Activated naive CD4-positive, alpha-beta T cell treated with anti-CD3 and anti-CD28 coated beads, Interleukin-2, amount 50 U/mL, for 24 hours (primary cell): ENCODE data around the gene SMIM10L1.

Source experiments
- H3K27ac Mint-ChIP-seq: one replicate; pipeline ENCODE4 v1.8.0; 2021; ENCODE audit warnings: mild to moderate bottlenecking, mixed read lengths
- H3K27me3 Mint-ChIP-seq: one replicate; pipeline ENCODE4 v1.8.0; 2021; ENCODE audit warnings: mixed read lengths
- H3K36me3 Mint-ChIP-seq: one replicate; pipeline ENCODE4 v1.8.0; 2021; ENCODE audit warnings: mixed read lengths
- H3K4me1 Mint-ChIP-seq: one replicate; pipeline ENCODE4 v1.8.0; 2021; ENCODE audit warnings: mixed read lengths
- H3K4me3 Mint-ChIP-seq: one replicate; pipeline ENCODE4 v1.8.0; 2021; ENCODE audit warnings: mild to moderate bottlenecking, mixed read lengths
- H3K9me3 Mint-ChIP-seq: one replicate; pipeline ENCODE4 v1.8.0; 2021; ENCODE audit warnings: mixed read lengths

The SMIM10L1 gene

DNA sequence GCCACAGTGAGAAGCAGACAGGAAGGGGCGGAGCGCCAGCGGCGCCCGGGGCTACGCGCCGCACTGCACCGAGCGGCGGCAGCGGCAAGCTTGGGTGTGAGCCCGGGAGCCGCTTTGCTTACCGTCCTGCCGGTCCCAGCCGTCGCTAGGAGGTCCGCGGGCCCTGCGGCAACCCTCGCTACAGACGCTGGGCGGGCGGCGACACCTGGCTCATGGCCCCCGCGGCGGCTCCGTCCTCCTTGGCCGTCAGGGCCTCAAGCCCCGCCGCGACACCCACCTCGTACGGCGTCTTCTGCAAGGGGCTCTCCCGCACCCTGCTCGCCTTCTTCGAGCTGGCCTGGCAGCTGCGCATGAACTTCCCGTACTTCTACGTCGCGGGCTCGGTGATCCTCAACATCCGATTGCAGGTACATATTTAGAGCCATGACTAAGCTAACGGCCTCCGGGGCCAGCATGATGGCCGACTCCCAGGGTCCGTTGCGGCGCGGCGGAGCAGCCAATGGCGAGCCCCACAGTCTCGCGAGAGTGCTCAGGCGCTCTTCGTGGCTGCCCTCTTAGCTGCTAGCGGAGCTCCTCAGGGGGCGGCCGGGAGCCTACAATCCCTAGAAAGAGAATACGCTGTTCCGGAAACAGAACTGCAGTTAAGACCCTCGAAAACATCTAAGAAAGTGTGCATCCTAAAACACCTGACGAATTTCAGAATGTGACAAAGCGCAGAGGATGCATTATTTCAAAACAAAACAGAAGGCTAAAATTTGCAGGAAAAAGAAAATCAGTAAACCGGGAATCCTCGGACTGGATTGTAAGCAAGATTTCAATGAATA lies at the start of gene SMIM10L1:
Gene SMIM10L1, plus strand, starts transcription at position 50 of the 824 bp plus-strand sequence. Its CDS starts 163 bp downstream, at position 213.
- Mint-ChIP-seq H3K4me1 (peaks cover 84% of the 10 kb centered on the region), H3K36me3 (peaks cover 31% of the 10 kb centered on the region), H3K4me3 (peak within 1 kb of the TSS; percentile 98)

DNA sequence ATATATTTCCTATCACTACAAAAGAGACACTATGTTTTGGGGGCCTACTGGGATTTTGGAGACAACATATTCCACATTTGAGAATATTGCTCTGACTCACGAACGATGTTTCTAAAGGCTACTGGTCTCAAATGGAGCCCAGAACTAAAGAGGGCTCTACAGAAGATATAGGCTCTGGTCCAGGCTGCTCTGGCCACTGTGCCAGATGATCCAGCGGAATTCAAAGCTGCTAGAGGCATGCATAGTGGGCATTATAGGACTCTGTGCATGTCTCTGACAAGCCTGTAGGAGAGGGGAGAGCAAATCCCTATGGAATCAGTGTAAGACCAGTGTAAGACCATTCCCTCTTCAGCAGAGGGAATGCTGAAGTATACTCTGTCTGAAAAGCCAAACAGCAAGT lies 40.6 kb upstream of the SMIM10L1 start:
- Mint-ChIP-seq H3K4me1 (peaks cover 29% of the 10 kb centered on the region), H3K36me3 (peaks cover 17% of the 10 kb centered on the region)

More for the DNA sequence above, at the start of gene SMIM10L1:
- Mint-ChIP-seq H3K27me3 (no peaks in the 10 kb centered on the region), H3K9me3 (no peaks in the 10 kb centered on the region), H3K27ac (peak within 1 kb of the TSS; percentile 100)

DNA sequence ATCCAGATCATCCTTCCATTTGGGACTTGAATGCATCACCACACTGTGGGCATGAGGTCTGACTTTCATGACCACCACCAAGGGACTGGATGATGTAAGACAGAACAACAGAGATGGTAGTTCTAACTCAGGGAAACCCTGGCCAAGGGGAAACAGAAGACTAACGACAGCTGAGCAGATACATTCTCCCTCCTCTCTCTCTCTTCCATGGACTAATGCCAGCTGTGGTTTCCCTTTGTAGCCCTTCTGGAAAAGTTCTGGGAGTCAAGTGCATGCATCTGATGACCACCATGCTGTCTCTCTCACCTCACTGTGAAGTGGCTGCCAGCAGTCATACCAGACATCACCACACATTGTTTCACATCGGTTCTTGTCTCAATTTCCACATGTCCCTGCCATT lies 40.0 kb upstream of the SMIM10L1 start:
- H3K36me3 Mint-ChIP-seq = peaks cover 17% of the 10 kb centered on the region
- H3K4me1 Mint-ChIP-seq = peaks cover 33% of the 10 kb centered on the region
- no peaks in the 10 kb centered on the region for H3K27me3 Mint-ChIP-seq
- H3K9me3 Mint-ChIP-seq = no peaks in the 10 kb centered on the region
- H3K27ac Mint-ChIP-seq = no peak overlapping the region
- H3K4me3 Mint-ChIP-seq = no peak overlapping the region

More for the DNA sequence above, 40.6 kb upstream of the SMIM10L1 start:
- H3K4me3 Mint-ChIP-seq = no peak overlapping the region
- no peaks in the 10 kb centered on the region for H3K27me3 Mint-ChIP-seq
- H3K9me3 Mint-ChIP-seq = no peaks in the 10 kb centered on the region
- no peak overlapping the region for H3K27ac Mint-ChIP-seq

DNA sequence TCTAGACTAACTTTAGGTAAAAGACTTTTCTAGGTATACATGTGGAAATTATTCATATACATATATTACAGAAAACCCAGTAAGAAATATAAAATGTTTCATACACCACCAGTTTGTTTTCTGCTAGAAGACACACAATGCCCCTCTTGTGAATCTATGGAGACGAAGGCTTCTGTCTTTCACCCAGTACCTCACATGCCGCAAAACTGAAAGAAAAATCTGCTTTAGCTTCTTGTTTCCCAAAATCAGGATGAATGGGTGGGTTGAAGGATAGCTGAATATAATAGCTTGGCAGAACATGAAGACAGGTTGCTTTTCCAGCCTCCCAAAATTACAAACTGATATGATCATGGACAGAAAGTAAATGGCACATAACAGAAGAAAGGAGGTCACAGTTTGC lies 37.8 kb upstream of the SMIM10L1 start:
- Mint-ChIP-seq H3K36me3 (peaks cover 10% of the 10 kb centered on the region), H3K27me3 (no peaks in the 10 kb centered on the region), H3K4me3 (peak overlapping the region; percentile 11), H3K9me3 (no peaks in the 10 kb centered on the region), H3K27ac (no peak overlapping the region), H3K4me1 (peaks cover 47% of the 10 kb centered on the region)

DNA sequence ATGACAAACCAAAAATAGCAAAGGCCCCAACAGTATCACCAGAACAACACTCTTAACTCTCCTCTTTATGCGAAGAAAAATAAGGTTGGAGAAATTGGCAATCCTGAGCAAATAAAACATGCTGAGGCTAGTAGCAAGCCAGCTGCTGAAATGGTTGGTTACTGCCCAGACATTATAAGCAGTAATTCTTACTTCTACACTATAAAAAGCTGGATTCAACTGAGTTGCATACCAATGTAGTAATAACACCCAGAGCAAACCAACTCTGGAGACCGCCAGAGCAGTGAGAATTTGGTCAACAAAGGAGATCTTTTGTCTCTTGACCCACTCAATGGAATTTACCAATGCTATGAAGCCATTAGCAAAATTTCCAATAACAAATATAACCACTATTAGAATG lies 37.2 kb upstream of the SMIM10L1 start:
- Mint-ChIP-seq H3K9me3 (no peaks in the 10 kb centered on the region), H3K27me3 (no peaks in the 10 kb centered on the region), H3K4me3 (no peak overlapping the region), H3K4me1 (peaks cover 47% of the 10 kb centered on the region), H3K27ac (no peak overlapping the region), H3K36me3 (peaks cover 10% of the 10 kb centered on the region)

DNA sequence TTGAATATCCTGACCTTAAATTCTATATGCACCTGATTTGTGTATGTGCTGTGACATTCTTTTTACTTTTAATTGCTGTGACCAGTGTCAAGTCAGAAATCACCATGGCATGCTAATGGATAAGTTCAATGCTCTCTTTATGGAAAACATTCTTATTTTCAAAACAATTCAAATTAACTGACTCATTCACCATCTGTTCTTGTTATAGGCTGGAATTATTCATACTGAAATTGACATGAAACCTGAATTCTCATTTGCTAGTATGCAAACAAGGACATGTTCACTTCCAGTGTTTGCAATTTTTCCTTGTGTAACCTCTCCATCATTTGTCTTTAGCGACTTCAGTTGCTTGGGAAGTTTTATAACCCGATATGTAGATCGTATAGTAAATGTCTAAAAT lies 36.7 kb upstream of the SMIM10L1 start, which contains the start of gene TAS2R30:
Gene TAS2R30, minus strand, starts transcription at position 340 of the 400 bp plus-strand sequence. CDS start 400 bp downstream, outside the sequence.
- peaks cover 51% of the 10 kb centered on the region for H3K4me1 Mint-ChIP-seq
- peak within 1 kb of the TSS; percentile 10 for H3K27ac Mint-ChIP-seq

DNA sequence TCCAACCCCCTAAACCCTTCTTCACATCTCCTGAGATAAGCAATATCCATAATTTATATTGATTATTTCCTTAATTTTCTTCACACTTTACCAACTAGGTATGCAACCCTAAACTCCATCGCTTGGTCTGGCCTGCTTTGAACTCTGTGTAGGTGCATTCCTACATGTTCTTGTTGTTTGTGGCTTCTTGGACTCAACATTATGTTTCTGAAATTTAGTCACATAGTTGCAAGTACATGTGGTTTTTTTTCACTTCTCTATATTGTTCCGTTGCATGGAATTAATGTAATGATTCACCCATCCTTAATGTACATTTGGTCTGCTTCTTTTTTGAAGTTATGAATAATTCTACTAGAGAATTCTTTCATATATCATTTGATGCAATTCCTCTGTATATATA lies 34.9 kb upstream of the SMIM10L1 start:
- H3K27me3 Mint-ChIP-seq = no peaks in the 10 kb centered on the region
- no peaks in the 10 kb centered on the region for H3K9me3 Mint-ChIP-seq
- H3K4me1 Mint-ChIP-seq = peaks cover 60% of the 10 kb centered on the region
- H3K36me3 Mint-ChIP-seq = peaks cover 22% of the 10 kb centered on the region
- H3K4me3 Mint-ChIP-seq = no peak overlapping the region
- H3K27ac Mint-ChIP-seq = no peak overlapping the region

More for the DNA sequence above, 36.7 kb upstream of the SMIM10L1 start, which contains the start of gene TAS2R30:
- Mint-ChIP-seq H3K36me3 (peaks cover 12% of the 10 kb centered on the region), H3K4me3 (peak within 1 kb of the TSS; percentile 11), H3K27me3 (no peaks in the 10 kb centered on the region), H3K9me3 (no peaks in the 10 kb centered on the region)

DNA sequence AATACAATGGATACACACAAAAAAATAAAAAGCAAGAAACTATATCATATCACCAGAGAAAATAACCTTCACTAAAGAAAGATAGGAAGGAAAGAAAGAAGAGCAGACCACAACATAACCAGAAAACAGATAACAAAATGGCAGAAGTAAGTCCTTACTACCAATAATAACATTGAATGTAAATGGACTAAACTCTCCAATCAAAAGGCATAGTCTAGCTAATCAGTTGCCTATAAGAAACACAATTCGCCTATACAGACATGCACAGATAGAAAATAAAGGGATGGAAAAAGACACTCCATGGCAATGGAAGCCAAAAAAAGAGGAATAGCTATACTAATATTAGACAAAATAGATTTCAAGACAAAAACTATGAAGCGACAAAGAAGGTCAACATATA lies 27.6 kb upstream of the SMIM10L1 start:
- Mint-ChIP-seq H3K4me1 (peaks cover 61% of the 10 kb centered on the region), H3K27ac (no peak overlapping the region), H3K9me3 (peaks cover 16% of the 10 kb centered on the region), H3K27me3 (no peaks in the 10 kb centered on the region), H3K4me3 (no peak overlapping the region), H3K36me3 (peaks cover 37% of the 10 kb centered on the region)

DNA sequence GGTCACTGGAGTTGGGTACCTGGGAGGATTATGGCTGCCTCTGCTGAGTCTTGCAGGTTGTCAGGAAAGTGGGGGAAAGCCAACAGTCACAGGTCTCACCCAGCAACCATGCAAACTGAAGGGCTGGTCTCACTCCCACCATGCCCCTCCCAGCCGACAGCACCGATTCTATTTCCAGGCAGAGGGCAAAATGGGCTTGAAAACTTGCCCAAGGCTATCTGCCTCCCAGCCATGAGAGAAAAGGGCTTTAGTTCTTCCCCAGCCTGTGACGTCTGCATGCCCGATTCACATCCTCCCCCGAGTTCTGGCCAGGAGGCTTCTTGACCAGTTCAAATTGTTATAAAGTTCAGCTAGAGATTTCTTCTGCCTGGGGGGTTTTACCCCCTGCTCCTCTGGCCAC lies 26.7 kb upstream of the SMIM10L1 start:
- H3K9me3 Mint-ChIP-seq = peaks cover 16% of the 10 kb centered on the region
- H3K27me3 Mint-ChIP-seq = no peaks in the 10 kb centered on the region
- H3K27ac Mint-ChIP-seq = no peak overlapping the region
- H3K4me1 Mint-ChIP-seq = peaks cover 61% of the 10 kb centered on the region
- H3K36me3 Mint-ChIP-seq = peaks cover 38% of the 10 kb centered on the region
- no peak overlapping the region for H3K4me3 Mint-ChIP-seq

DNA sequence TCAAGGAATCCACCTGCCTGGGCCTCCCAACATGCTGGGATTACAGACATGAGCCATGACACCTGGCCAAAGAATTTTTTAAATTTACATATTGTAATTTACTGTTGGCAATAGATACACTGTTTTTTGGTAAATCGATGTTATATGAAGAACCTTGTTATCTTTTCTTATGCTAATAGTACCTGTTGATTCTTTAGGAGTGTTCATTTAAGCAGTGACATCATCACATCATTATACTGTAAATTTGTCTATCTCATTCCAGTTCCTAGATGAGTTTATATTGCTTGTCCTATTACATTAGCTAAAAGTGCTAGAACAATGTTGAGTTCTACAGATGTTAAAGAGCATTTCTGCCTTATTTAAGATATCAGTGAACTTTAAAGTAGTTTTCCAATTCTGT lies 23.6 kb upstream of the SMIM10L1 start:
- peaks cover 33% of the 10 kb centered on the region for H3K36me3 Mint-ChIP-seq
- no peaks in the 10 kb centered on the region for H3K27me3 Mint-ChIP-seq
- H3K4me1 Mint-ChIP-seq = peaks cover 46% of the 10 kb centered on the region
- H3K9me3 Mint-ChIP-seq = peaks cover 16% of the 10 kb centered on the region
- H3K4me3 Mint-ChIP-seq = no peak overlapping the region
- no peak overlapping the region for H3K27ac Mint-ChIP-seq

DNA sequence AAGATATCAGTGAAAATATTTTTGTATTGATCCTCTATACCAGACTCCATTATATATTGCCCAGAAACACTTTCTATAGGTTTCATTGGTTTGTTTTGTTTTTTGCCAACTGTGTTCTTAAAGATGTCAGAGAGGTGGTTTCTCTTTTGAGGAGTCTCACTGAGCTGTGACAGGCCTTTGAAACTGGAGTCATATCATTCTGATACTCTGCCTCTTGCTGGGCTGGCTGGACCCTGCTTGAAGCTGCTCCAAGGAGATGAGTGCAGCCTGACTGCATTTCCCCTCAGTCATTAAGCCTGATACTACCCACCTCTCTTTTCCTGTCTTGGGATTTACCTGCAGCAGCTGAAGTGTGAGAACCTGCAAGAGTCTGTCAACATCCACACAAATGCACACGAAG lies 20.2 kb upstream of the SMIM10L1 start:
- Mint-ChIP-seq H3K9me3 (peaks cover under 1% of the 10 kb centered on the region), H3K4me1 (peaks cover 33% of the 10 kb centered on the region), H3K27ac (no peak overlapping the region), H3K27me3 (no peaks in the 10 kb centered on the region), H3K36me3 (peaks cover 27% of the 10 kb centered on the region), H3K4me3 (no peak overlapping the region)

DNA sequence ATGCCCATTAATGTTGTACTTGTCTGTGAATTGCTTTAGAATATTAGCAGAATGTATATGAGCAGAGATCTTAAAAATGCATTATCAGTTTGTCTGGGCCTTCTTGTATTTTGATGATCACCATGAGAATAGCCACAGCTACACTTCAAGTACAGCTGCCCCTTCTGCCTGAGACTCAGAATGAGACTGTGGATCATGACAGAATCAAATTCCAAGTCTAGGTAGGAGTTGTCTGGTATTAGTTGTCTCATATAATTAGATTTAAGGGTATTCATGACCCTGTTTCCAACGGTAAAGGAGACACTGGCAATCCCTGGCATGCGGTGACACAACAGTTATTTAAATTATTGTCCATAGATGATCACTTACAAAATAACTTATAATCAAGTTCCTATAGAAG lies 18.3 kb upstream of the SMIM10L1 start:
- H3K9me3 Mint-ChIP-seq = peaks cover 8% of the 10 kb centered on the region
- H3K36me3 Mint-ChIP-seq = peaks cover 34% of the 10 kb centered on the region
- H3K4me3 Mint-ChIP-seq = no peak overlapping the region
- H3K27ac Mint-ChIP-seq = no peak overlapping the region
- no peaks in the 10 kb centered on the region for H3K27me3 Mint-ChIP-seq
- H3K4me1 Mint-ChIP-seq = peaks cover 33% of the 10 kb centered on the region

DNA sequence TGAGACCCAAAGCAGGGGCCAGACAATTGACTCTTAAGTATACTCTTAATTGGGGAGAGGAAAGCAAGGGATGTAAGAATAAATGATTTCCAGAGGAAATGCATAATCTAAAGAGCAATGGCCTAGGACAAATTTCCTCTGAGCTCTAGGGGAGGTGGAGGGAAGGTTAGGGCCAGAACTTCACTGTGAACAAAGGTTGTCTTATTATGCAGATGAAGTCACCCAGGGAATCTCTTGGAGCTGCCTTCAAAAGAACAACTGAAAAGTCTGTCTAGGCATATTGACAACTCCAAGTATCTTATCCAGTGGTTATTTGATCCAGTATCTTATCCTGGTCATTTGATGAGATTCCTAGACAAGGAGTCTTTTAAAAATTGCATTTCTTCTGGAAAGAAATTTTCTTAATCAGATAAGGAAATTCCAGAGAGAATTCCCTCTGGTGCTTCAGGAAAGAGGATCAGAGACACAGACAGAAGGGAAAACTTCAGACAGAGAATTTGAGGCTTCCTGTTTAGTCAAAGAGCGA lies 16.5 kb upstream of the SMIM10L1 start:
- H3K27ac Mint-ChIP-seq = no peak overlapping the region
- peaks cover 40% of the 10 kb centered on the region for H3K4me1 Mint-ChIP-seq
- H3K4me3 Mint-ChIP-seq = no peak overlapping the region
- peaks cover 36% of the 10 kb centered on the region for H3K36me3 Mint-ChIP-seq
- H3K27me3 Mint-ChIP-seq = no peaks in the 10 kb centered on the region
- H3K9me3 Mint-ChIP-seq = peaks cover 8% of the 10 kb centered on the region

DNA sequence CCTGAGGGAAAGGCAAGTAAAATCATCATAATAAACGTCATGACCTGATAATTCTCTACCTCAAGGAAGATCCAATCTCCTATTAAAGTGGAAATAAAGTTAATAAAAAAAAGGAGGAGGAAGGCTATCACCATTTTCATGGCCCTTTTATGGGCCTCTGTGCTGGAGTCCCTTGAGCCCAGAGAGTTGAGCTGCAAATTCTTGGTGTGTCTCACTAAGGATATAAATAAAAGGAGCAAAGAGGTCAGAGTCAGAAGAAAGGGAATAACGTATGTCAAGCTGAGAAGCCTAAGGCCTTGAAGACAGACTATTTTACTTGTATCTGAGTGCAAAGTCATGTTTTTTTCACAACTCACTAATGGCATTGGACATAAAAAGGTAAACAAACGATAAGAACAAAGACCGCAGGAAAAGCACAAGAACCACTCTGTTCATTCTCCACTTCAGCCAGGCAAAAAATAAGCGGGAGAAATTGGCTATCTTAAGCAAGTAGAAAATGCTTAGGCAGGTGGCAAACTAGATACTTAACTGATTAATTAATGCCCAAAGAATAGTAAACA lies 12.0 kb upstream of the SMIM10L1 start:
- Mint-ChIP-seq H3K9me3 (peaks cover 8% of the 10 kb centered on the region), H3K27me3 (no peaks in the 10 kb centered on the region), H3K36me3 (peaks cover 39% of the 10 kb centered on the region), H3K4me1 (peaks cover 60% of the 10 kb centered on the region), H3K27ac (no peak overlapping the region), H3K4me3 (no peak overlapping the region)

DNA sequence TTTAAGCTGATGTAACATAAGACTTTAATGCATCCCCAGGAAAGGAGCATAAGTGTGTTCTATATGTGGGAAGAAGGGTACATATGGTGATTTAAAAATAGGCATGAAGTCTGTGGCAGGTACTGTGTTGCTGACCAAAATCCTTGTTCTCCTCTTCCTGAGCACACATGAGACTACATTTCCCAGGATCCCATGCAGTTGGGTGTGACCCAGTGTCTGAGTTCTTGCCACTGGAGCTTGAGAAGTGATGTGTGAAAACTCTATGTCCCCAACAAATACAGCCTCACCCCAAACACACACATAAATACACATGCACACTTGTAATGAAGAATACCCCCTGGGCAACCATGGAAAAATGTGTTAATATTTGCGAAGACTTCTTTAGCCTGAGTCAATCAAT lies 8.5 kb upstream of the SMIM10L1 start:
- no peaks in the 10 kb centered on the region for H3K9me3 Mint-ChIP-seq
- peak overlapping the region; percentile 40 for H3K4me3 Mint-ChIP-seq
- no peak overlapping the region for H3K27ac Mint-ChIP-seq
- H3K4me1 Mint-ChIP-seq = peaks cover 82% of the 10 kb centered on the region
- peaks cover 36% of the 10 kb centered on the region for H3K36me3 Mint-ChIP-seq
- H3K27me3 Mint-ChIP-seq = no peaks in the 10 kb centered on the region

DNA sequence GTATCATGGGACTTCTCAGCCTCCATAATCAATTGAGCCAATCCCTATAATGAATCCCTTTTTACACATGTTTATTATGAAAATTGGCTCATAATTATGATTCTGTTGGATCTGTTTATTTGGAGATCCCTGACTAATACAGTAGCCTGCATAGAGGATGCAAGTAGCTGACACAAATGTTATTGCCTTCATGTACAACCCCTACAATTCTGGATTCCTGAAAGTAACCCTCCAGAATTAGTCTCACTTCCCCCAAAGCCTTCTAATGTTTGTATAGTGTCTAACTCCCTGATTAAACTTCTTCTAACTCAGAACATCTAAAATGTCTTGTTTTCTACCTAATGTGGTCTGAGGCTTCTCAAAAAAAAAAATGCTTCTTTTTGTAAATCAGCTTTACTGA lies 6.6 kb upstream of the SMIM10L1 start:
- no peak overlapping the region for H3K4me3 Mint-ChIP-seq
- H3K36me3 Mint-ChIP-seq = peaks cover 38% of the 10 kb centered on the region
- peaks cover 92% of the 10 kb centered on the region for H3K4me1 Mint-ChIP-seq
- H3K27me3 Mint-ChIP-seq = no peaks in the 10 kb centered on the region
- H3K27ac Mint-ChIP-seq = no peak overlapping the region
- no peaks in the 10 kb centered on the region for H3K9me3 Mint-ChIP-seq
